NCI-H2029 (cell line): ENCODE data around the gene SIGLEC12.
"Not testable (repeated sequence)": the region's sequence is repeated elsewhere in the genome, so short reads cannot be mapped to it uniquely, and the experiment has no call there.

ENCODE experiments used
- DNase-seq: peaks from one replicate; lab custom pipeline; 2025; lab: John Stamatoyannopoulos, UW

SIGLEC12 gene

GRCh38 chr19:51524666-51525264, 23.2 kb upstream of the SIGLEC12 start:
- DNase-seq, result no peak

- DNase-seq, result no peak
Observed at GRCh38 chr19:51521781-51522180, 20.2 kb upstream of the SIGLEC12 start.

- no peak for DNase-seq
Observed at GRCh38 chr19:51521357-51521756, 19.8 kb upstream of the SIGLEC12 start.

- no peak for DNase-seq
Observed at GRCh38 chr19:51520728-51521127, 19.1 kb upstream of the SIGLEC12 start.

- DNase-seq, result peak; percentile 1
Observed at GRCh38 chr19:51514866-51515481, 13.4 kb upstream of the SIGLEC12 start.

- DNase-seq, result no peak
Observed at GRCh38 chr19:51513968-51514367, 12.4 kb upstream of the SIGLEC12 start.

- no peak for DNase-seq
Observed at GRCh38 chr19:51511353-51511752, 9.8 kb upstream of the SIGLEC12 start.

- DNase-seq, result no peak
Observed at GRCh38 chr19:51509823-51510660, 8.4 kb upstream of the SIGLEC12 start.

GRCh38 chr19:51508059-51508733, 6.6 kb upstream of the SIGLEC12 start:
- DNase-seq, result no peak

GRCh38 chr19:51507640-51508058, 6.0 kb upstream of the SIGLEC12 start:
- DNase-seq, result no peak

GRCh38 chr19:51507192-51507591, 5.6 kb upstream of the SIGLEC12 start:
- DNase-seq, result no peak

- DNase-seq, result no peak
Observed at GRCh38 chr19:51505904-51506303, 4.3 kb upstream of the SIGLEC12 start.

- DNase-seq, result no peak
Observed at GRCh38 chr19:51503896-51504295, 2.3 kb upstream of the SIGLEC12 start.

GRCh38 chr19:51503286-51503817, 1.8 kb upstream of the SIGLEC12 start:
- DNase-seq, result no peak

- DNase-seq, result not testable (repeated sequence)
Observed at GRCh38 chr19:51500931-51501330, 669 bp downstream of the SIGLEC12 start.

GRCh38 chr19:51497666-51498065, 3.9 kb downstream of the SIGLEC12 start:
- DNase-seq, result no peak

- DNase-seq, result no peak
Observed at GRCh38 chr19:51493776-51494175, 7.8 kb downstream of the SIGLEC12 start.

- no peak for DNase-seq
Observed at GRCh38 chr19:51491586-51491985, 10.0 kb downstream of the SIGLEC12 start.

GRCh38 chr19:51490676-51491075, 10.9 kb downstream of the SIGLEC12 start:
- no peak for DNase-seq

- DNase-seq, result no peak
Observed at GRCh38 chr19:51489113-51489512, 12.5 kb downstream of the SIGLEC12 start.

GRCh38 chr19:51488491-51488890, 13.1 kb downstream of the SIGLEC12 start:
- DNase-seq, result no peak

- no peak for DNase-seq
Observed at GRCh38 chr19:51485960-51486660, 15.5 kb downstream of the SIGLEC12 start.
